ENCODE data around the gene MYO7A.

GRCh38 chr11:77122576-77123212, 5.4 kb upstream of the MYO7A start:
- no peak for TF ChIP-seq CTCF (IDR thresholded peaks at IDR 0.05; ENCODE audit: low read depth, low read length, poor library complexity, severe bottlenecking)
- no peak for TF ChIP-seq EZH2phosphoT487 (IDR thresholded peaks at IDR 0.05; ENCODE audit: borderline replicate concordance, low read length)
